HG03342 (cell line): Measurements from ENCODE around the gene TNFRSF18.
A peak's percentile ranks its signal among the peaks of the same experiment; 100 is the strongest.
"Not testable (repeated sequence)": the region's sequence is repeated elsewhere in the genome, so short reads cannot be mapped to it uniquely, and the experiment has no call there.

Experiments used
- ATAC-seq: cut with Tn5 transposase; IDR thresholded peaks from one replicate; pipeline ENCODE4 v1.9.1; 2021; ENCODE audit warnings: mild to moderate bottlenecking, moderate library complexity; ENCODE audit not compliant: unreplicated experiment

TNFRSF18 gene

GRCh38 chr1:1206376-1206965 is at the start of gene TNFRSF18:
TNFRSF18 (minus strand) TSS chr1:1206592; CDS start chr1:1206571, 21 bp downstream.
- no peak for ATAC-seq

GRCh38 chr1:1255611-1256010 is 49.2 kb upstream of the TNFRSF18 start:
- no peak for ATAC-seq

GRCh38 chr1:1255078-1255477 is 48.7 kb upstream of the TNFRSF18 start:
- ATAC-seq = no peak

GRCh38 chr1:1254667-1254998 is 48.2 kb upstream of the TNFRSF18 start:
- no peak for ATAC-seq

- ATAC-seq = no peak
These were observed 47.7 kb upstream of the TNFRSF18 start for GRCh38 chr1:1253972-1254666.

- no peak for ATAC-seq
These were observed 46.9 kb upstream of the TNFRSF18 start for GRCh38 chr1:1253314-1253713.

GRCh38 chr1:1250786-1251284 is 44.4 kb upstream of the TNFRSF18 start:
- ATAC-seq = peak; percentile 44

GRCh38 chr1:1248009-1248913 is 41.9 kb upstream of the TNFRSF18 start:
- ATAC-seq = not testable (repeated sequence)

- ATAC-seq = no peak
These were observed 41.0 kb upstream of the TNFRSF18 start for GRCh38 chr1:1247341-1247913.

GRCh38 chr1:1246577-1247340 is 40.4 kb upstream of the TNFRSF18 start, which contains the start of gene C1QTNF12:
C1QTNF12 (minus strand) TSS chr1:1246722; CDS start chr1:1246690, 32 bp downstream.
- ATAC-seq = no peak

- ATAC-seq = no peak
These were observed 39.6 kb upstream of the TNFRSF18 start for GRCh38 chr1:1245817-1246576.

- no peak for ATAC-seq
These were observed 38.9 kb upstream of the TNFRSF18 start for GRCh38 chr1:1245178-1245816.

- no peak for ATAC-seq
These were observed 37.9 kb upstream of the TNFRSF18 start for GRCh38 chr1:1244192-1244811.

GRCh38 chr1:1243807-1244191 is 37.4 kb upstream of the TNFRSF18 start:
- ATAC-seq = no peak

GRCh38 chr1:1243266-1243660 is 36.9 kb upstream of the TNFRSF18 start:
- no peak for ATAC-seq

- ATAC-seq = no peak
These were observed 36.3 kb upstream of the TNFRSF18 start for GRCh38 chr1:1242461-1243265.

GRCh38 chr1:1241588-1242219 is 35.3 kb upstream of the TNFRSF18 start:
- no peak for ATAC-seq
